ENCODE data around the gene CBX4.

CBX4 gene

DNA sequence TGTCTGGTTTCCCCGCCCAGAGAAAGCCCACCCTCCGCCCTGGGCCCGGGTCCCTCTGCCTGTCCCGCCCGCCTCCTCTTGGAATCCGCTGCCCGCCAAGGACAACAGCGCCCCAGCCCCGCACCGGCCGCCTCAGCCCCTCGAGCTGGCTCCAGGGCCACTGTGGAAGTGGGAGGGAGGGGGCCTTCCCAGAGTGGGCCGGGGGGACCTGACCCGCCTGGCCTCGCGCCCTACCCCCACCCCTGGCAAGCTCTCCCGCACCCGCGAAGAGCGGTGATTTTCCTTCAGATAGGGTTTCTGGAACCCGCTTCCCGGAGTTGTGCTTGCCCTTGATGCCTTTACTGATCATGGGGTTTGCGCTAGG is 40.1 kb downstream of the CBX4 start:
- DNase-seq (ENCODE audit: low read depth): no peak

- DNase-seq (ENCODE audit: low read depth): no peak
Observed at GRCh38 chr17:79798299-79799173, 40.7 kb downstream of the CBX4 start.

DNA sequence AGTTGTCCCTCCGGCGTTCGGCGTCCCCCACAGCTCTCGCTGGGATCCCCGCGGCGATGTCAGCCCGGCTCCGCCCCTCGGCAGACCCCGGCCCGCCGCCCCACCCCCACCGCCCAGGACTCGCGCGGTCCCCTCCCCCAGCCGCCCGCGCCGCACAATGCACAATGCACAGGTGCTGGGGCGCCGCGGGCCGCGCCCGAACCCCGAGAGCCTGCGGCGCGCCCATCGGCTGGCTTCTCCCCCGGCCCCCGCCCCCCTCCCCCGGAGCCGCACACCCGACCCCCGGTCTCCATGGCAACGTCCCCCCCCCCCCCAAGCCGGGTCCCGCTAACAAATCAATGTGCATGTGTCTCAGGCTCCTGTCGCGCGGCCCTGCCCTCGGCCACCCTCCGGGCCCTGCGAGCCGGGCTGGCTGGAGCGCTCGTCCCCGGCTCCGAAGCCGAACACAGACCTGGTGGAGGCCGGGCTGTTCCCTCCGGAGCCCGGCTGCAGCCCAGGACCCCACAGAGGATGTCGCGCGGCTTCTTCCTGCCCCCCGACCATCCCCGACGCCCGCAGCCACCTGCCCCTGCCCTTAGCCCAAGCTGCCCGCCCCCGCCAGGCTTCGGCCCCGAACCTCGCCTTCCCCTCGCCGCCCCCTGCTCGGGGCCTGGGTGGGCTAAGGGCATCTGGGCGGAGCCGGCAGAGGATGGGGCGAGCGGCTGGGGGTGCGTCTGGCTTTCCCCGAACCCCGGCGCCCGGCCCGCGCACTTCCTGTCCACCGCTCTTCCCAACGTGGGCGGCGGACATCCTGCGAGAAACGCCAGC is 41.5 kb downstream of the CBX4 start:
- no peak for DNase-seq (ENCODE audit: low read depth)

DNA sequence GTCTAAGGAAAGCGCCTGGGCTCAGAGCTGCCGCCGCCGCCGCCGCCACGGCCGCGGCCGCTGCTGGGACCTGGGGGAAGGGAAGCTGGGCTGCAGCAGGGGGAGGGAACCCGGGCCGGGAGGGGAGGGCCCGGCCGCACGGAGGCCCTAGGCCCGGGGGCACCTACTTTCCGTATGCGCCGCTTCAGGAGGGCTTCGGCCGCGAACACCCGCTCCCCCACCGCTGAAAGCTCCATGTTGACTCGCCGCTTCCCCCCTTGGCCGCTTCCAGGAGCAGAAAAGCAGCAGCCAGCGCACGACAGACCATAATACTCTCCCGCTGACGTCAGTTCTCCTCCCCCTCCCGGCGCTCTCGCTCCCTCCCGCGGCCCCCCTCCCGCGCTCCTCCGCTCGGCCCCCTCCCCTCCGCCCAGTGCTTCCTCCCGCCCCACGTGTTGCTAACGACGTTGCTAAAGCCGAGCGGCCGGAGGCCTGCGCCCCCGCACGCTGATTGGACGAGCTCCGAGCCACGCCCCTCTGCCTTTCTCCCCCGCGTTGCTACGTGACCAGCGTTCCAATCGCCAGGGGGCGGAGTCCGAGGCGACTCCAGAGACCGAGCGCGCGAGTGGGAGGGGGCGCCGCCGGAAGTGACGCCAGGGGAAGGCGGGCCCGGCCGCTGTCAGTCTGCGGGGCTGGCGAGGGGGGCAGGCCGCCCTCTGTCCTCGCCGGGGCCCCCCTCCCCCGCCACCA is 42.3 kb downstream of the CBX4 start, which contains the start of gene CBX8:
TSS of gene CBX8 (minus strand) at position 315 of the 729 bp plus-strand sequence. CDS start at position 236, 79 bp downstream.
- peak; percentile 97 for DNase-seq (ENCODE audit: low read depth)

DNA sequence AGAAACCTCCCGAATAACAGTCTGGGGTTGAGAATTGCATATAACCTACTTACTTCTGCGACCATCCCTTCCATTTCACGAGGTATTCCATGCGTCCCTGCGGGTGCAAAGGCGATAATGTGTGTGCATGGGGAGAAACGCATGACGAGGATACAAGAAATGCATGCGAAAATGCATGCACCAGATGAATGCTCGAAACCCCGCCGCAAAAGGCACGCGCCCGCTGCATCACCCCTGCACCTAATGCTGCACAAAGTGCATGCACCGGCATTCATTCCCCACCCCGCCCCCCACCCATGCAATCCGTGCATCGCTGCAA is 42.8 kb downstream of the CBX4 start:
- no peak for DNase-seq (ENCODE audit: low read depth)

GRCh38 chr17:79795795-79796443 is 43.3 kb downstream of the CBX4 start:
- DNase-seq (ENCODE audit: low read depth): no peak

DNA sequence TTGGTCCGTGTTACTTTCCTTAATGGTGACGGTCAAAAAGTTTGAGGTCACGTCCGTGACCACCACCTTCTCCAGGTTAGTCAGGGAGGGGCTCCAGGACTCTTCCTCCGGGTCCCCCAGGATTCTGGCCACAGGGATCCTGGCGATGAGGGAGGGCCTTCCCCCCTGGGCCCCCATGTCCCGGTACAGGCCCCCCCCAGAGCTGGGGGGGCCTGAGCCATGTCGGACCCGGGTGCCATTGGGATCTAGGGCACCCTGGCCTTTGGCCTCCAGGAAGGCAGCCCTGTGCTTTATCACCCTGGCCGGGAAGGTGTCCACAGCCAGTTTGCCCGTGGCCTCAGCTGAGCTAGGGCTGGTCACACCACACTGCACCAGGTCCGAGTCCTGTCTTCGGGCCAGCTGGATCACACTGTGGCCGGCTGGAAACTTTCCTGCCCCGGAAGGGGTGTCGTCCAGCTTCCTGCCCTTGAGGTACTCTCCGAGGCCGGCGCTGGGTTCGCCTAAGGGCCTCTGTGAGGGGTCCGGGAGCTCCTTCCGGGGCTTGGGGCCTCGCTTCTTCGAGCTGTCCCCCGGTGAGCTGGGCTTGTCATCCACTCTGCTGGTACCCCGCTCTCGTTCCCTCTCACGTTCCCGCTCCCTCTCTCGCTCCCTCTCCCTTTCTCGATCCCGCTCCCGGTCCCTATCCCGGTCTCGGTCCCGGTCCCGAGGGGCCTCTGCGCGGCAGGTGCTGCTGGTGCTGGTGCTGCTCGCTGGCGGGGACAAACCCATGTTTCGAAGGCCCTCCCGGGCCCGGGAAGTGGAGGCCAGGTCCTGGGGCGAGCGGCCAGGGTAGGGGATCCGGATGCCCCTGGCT is 44.4 kb downstream of the CBX4 start:
- no peak for DNase-seq (ENCODE audit: low read depth)

GRCh38 chr17:79793924-79794304 is 45.3 kb downstream of the CBX4 start:
- DNase-seq (ENCODE audit: low read depth): no peak

GRCh38 chr17:79792984-79793923 is 46.0 kb downstream of the CBX4 start:
- DNase-seq (ENCODE audit: low read depth): no peak

- DNase-seq (ENCODE audit: low read depth): no peak
Observed at GRCh38 chr17:79792341-79792871, 46.8 kb downstream of the CBX4 start.

- no peak for DNase-seq (ENCODE audit: low read depth)
Observed at GRCh38 chr17:79791735-79792161, 47.5 kb downstream of the CBX4 start.

- no peak for DNase-seq (ENCODE audit: low read depth)
Observed at GRCh38 chr17:79790805-79791734, 48.2 kb downstream of the CBX4 start.

- DNase-seq (ENCODE audit: low read depth): no peak
Observed at GRCh38 chr17:79789943-79790804, 49.1 kb downstream of the CBX4 start.

DNA sequence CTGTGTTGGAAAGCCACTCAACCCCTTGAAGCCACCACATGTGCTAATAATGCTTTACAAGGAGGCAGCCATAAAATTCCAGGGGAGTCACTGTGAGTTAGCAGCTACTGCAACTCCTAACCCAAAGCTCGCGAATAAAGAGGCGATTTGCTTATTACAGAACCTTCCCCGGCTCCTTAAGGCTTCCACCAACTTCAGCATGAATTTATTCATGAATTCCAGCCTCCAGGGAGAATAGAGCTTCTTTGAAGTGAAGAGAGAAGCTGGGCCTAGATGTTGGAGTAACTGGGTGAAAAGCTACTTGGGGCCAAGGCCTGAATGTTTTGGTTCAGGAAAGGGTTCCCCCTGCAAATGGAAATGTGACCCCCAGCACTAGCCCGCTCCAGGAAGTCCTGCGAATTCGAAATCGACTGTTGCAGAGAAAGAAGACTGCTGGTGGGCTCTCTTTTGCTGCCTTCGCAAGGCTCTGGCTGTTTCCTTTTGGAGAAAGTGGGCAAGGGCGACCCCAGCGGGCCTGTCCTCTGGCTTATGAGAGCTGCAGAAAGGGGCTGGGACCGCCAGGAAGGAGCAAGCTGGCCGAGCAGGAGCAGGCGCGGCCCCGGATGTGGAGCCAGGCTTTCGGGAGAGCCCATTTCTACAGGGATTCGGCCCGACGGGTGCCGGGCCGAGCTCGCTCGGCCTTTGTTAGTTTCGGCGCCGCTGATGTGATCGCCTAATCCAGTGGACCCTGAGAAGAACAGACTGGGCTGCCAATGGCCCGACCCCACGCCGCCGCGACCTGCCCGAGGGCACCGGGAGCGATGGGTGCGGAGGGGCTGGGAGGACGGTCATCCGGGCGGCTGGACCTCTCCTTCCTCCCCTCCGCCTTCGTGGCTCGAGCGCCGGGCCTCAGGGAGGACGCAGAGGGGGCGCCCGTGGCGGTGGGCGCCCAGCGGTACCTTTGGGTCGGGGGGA is 50.0 kb downstream of the CBX4 start:
- DNase-seq (ENCODE audit: low read depth): no peak

DNA sequence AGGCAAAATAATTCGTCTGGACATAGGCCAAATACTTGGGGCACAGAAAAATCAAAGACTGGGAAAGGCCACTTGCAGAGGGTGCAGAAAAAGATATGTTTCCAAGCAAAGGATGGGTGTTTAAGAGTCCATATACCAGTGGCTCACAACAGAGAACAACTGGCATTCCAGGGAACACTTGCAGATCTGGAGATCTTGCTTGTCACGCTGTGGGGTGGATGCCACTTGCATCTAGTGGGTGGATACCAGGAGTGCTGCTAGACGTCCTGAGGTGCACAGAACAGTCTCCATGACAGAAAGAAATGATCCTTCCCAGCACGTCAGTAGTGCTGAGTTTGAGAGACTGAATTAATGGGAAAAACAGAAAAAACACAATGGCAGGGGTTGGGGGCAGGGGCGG is 50.8 kb downstream of the CBX4 start:
- DNase-seq (ENCODE audit: low read depth): no peak

DNA sequence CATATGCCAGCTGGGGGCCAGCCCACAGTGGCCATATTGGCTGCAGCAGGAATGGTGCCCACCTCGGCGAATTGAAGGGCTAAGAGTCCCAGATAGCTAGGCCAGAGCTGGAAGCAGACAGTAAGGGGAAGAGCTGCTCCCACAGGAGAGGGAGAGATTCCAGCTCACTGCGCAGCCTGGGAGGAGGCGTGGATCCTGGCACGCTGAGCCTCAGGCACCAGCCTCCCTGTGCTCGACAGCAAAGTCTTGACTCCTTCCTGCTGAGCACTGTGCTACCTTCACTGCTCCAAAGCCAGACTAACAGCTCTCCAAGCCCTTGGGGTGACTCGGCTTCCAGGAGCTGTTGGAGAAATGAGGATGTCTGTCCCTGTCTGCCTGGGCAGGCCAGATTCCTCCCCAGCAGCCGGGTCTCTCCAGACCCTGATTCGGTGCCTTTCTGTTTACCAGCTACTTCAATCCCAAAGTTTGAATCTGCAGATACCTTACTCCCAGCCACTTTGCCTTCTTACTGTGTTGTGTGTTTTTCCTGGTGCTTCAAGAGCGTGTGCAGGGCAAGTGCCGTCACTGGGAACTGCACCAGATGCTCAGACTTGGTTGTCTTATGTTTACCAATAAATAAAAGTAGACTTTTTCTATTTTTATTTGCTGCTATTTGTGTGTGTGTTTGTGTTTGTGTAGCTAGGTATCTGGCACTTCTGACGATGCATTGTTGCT is 52.2 kb downstream of the CBX4 start:
- DNase-seq (ENCODE audit: low read depth): no peak
